Measurements from ENCODE around the gene BRD3OS.

DNA sequence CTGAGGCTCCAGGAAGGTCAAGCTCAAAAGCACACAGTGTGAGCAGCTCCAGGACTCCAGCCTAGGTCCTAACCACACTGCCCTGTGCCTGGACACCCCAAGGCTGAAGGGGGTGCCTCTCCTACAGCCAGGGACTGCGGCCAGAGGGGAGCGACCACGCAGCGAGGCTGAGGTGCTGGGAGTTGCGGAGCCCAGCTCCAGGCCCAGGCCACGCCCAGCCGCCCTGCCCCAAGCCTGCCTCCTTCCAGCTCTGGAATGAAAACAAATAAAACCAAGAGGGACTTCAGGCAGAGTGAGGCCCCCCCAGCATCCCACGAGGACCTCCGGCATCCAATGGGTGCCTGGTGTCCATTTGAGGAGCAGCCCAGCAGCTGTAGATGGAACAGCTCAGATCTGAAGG lies 48.4 kb upstream of the BRD3OS start:
- TF ChIP-seq, protein P1, sequence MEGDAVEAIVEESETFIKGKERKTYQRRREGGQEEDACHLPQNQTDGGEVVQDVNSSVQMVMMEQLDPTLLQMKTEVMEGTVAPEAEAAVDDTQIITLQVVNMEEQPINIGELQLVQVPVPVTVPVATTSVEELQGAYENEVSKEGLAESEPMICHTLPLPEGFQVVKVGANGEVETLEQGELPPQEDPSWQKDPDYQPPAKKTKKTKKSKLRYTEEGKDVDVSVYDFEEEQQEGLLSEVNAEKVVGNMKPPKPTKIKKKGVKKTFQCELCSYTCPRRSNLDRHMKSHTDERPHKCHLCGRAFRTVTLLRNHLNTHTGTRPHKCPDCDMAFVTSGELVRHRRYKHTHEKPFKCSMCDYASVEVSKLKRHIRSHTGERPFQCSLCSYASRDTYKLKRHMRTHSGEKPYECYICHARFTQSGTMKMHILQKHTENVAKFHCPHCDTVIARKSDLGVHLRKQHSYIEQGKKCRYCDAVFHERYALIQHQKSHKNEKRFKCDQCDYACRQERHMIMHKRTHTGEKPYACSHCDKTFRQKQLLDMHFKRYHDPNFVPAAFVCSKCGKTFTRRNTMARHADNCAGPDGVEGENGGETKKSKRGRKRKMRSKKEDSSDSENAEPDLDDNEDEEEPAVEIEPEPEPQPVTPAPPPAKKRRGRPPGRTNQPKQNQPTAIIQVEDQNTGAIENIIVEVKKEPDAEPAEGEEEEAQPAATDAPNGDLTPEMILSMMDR (conservative IDR thresholded peaks at IDR 0.05; ENCODE audit: low read depth in 2 of 2) = no peak
- TF ChIP-seq EZH2 (IDR thresholded peaks at IDR 0.05; ENCODE audit: low read depth, unreplicated experiment) = no peak
- TF ChIP-seq, protein P2, sequence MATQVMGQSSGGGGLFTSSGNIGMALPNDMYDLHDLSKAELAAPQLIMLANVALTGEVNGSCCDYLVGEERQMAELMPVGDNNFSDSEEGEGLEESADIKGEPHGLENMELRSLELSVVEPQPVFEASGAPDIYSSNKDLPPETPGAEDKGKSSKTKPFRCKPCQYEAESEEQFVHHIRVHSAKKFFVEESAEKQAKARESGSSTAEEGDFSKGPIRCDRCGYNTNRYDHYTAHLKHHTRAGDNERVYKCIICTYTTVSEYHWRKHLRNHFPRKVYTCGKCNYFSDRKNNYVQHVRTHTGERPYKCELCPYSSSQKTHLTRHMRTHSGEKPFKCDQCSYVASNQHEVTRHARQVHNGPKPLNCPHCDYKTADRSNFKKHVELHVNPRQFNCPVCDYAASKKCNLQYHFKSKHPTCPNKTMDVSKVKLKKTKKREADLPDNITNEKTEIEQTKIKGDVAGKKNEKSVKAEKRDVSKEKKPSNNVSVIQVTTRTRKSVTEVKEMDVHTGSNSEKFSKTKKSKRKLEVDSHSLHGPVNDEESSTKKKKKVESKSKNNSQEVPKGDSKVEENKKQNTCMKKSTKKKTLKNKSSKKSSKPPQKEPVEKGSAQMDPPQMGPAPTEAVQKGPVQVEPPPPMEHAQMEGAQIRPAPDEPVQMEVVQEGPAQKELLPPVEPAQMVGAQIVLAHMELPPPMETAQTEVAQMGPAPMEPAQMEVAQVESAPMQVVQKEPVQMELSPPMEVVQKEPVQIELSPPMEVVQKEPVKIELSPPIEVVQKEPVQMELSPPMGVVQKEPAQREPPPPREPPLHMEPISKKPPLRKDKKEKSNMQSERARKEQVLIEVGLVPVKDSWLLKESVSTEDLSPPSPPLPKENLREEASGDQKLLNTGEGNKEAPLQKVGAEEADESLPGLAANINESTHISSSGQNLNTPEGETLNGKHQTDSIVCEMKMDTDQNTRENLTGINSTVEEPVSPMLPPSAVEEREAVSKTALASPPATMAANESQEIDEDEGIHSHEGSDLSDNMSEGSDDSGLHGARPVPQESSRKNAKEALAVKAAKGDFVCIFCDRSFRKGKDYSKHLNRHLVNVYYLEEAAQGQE (IDR thresholded peaks at IDR 0.05; ENCODE audit: unreplicated experiment) = no peak
- TF ChIP-seq POLR2AphosphoS5 (IDR thresholded peaks at IDR 0.05; ENCODE audit: low read depth) = no peak
- TF ChIP-seq ZNF331 (CRISPR knock-in tag; IDR thresholded peaks at IDR 0.05; ENCODE audit: low read depth) = no peak
- no peak for TF ChIP-seq EZH2phosphoT487 (IDR thresholded peaks at IDR 0.05; ENCODE audit: unreplicated experiment)
- no peak for TF ChIP-seq STAT1 (IDR thresholded peaks at IDR 0.05; ENCODE audit: unreplicated experiment)
- no peak for TF ChIP-seq CREB1 (CRISPR knock-in tag; IDR thresholded peaks at IDR 0.05; ENCODE audit: low read depth)
- no peak for TF ChIP-seq JUNB (IDR thresholded peaks at IDR 0.05; ENCODE audit: unreplicated experiment)
- TF ChIP-seq, protein P3, sequence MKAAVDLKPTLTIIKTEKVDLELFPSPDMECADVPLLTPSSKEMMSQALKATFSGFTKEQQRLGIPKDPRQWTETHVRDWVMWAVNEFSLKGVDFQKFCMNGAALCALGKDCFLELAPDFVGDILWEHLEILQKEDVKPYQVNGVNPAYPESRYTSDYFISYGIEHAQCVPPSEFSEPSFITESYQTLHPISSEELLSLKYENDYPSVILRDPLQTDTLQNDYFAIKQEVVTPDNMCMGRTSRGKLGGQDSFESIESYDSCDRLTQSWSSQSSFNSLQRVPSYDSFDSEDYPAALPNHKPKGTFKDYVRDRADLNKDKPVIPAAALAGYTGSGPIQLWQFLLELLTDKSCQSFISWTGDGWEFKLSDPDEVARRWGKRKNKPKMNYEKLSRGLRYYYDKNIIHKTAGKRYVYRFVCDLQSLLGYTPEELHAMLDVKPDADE (IDR thresholded peaks at IDR 0.05) = no peak
- TF ChIP-seq, protein P4, sequence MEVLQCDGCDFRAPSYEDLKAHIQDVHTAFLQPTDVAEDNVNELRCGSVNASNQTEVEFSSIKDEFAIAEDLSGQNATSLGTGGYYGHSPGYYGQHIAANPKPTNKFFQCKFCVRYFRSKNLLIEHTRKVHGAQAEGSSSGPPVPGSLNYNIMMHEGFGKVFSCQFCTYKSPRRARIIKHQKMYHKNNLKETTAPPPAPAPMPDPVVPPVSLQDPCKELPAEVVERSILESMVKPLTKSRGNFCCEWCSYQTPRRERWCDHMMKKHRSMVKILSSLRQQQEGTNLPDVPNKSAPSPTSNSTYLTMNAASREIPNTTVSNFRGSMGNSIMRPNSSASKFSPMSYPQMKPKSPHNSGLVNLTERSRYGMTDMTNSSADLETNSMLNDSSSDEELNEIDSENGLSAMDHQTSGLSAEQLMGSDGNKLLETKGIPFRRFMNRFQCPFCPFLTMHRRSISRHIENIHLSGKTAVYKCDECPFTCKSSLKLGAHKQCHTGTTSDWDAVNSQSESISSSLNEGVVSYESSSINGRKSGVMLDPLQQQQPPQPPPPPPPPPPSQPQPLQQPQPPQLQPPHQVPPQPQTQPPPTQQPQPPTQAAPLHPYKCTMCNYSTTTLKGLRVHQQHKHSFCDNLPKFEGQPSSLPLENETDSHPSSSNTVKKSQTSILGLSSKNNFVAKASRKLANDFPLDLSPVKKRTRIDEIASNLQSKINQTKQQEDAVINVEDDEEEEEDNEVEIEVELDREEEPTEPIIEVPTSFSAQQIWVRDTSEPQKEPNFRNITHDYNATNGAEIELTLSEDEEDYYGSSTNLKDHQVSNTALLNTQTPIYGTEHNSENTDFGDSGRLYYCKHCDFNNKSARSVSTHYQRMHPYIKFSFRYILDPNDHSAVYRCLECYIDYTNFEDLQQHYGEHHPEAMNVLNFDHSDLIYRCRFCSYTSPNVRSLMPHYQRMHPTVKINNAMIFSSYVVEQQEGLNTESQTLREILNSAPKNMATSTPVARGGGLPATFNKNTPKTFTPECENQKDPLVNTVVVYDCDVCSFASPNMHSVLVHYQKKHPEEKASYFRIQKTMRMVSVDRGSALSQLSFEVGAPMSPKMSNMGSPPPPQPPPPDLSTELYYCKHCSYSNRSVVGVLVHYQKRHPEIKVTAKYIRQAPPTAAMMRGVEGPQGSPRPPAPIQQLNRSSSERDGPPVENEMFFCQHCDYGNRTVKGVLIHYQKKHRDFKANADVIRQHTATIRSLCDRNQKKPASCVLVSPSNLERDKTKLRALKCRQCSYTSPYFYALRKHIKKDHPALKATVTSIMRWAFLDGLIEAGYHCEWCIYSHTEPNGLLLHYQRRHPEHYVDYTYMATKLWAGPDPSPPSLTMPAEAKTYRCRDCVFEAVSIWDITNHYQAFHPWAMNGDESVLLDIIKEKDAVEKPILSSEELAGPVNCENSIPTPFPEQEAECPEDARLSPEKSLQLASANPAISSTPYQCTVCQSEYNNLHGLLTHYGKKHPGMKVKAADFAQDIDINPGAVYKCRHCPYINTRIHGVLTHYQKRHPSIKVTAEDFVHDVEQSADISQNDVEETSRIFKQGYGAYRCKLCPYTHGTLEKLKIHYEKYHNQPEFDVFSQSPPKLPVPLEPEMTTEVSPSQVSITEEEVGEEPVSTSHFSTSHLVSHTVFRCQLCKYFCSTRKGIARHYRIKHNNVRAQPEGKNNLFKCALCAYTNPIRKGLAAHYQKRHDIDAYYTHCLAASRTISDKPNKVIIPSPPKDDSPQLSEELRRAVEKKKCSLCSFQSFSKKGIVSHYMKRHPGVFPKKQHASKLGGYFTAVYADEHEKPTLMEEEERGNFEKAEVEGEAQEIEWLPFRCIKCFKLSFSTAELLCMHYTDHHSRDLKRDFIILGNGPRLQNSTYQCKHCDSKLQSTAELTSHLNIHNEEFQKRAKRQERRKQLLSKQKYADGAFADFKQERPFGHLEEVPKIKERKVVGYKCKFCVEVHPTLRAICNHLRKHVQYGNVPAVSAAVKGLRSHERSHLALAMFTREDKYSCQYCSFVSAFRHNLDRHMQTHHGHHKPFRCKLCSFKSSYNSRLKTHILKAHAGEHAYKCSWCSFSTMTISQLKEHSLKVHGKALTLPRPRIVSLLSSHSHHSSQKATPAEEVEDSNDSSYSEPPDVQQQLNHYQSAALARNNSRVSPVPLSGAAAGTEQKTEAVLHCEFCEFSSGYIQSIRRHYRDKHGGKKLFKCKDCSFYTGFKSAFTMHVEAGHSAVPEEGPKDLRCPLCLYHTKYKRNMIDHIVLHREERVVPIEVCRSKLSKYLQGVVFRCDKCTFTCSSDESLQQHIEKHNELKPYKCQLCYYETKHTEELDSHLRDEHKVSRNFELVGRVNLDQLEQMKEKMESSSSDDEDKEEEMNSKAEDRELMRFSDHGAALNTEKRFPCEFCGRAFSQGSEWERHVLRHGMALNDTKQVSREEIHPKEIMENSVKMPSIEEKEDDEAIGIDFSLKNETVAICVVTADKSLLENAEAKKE (CRISPR knock-in tag; IDR thresholded peaks at IDR 0.05) = no peak
- no peak for TF ChIP-seq NANOG (IDR thresholded peaks at IDR 0.05; ENCODE audit: borderline replicate concordance)
- TF ChIP-seq ZNF114 (CRISPR knock-in tag; IDR thresholded peaks at IDR 0.05) = no peak
